Measurements from ENCODE around the gene VAMP5.
"Not testable (repeated sequence)": the region's sequence is repeated elsewhere in the genome, so short reads cannot be mapped to it uniquely, and the experiment has no call there.

VAMP5 gene

DNA sequence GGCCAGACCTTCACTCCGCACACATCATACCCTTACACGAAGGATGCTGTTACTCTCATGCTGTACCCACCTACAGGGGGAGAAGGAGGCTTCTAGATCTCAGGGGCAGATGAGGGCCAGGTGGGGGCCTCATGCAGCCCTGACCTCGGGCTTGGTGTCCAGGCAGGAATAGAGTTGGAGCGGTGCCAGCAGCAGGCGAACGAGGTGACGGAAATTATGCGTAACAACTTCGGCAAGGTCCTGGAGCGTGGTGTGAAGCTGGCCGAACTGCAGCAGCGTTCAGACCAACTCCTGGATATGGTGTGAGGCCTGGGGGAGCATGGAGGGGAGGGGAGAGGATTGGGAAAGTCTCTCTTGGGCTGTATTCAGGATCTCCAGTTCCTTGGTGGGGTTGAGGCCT is 7.3 kb downstream of the VAMP5 start:
- Histone ChIP-seq H3K4me2 (ENCODE audit: low read length) (no peak overlapping the region), H2BK5ac (ENCODE audit: low read depth, low read length, poor library complexity) (no peak overlapping the region), H2AFZ (ENCODE audit: insufficient read depth, low read length, poor library complexity) (no peak overlapping the region), H3K36me3 (ENCODE audit: control insufficient read depth in 1 of 2, insufficient read depth in 2 of 2, low read length in 2 of 2) (peaks cover under 1 to 2% of the 10 kb centered on the region in 2 experiments), H4K12ac (ENCODE audit: low read depth, low read length) (no peak overlapping the region), H3K9ac (ENCODE audit: low read length) (no peak overlapping the region), H3K9me3 (ENCODE audit: insufficient read depth, low read depth, low read length) (no peaks in the 10 kb centered on the region), H3K14ac (ENCODE audit: low read length) (no peak overlapping the region), H3K4me3 (ENCODE audit: low read depth, low read length) (no peak overlapping the region), H3K79me1 (ENCODE audit: low read length) (peaks cover 7% of the 10 kb centered on the region), H3K27ac (ENCODE audit: low read depth, low read length) (no peak overlapping the region), H3K27me3 (ENCODE audit: insufficient read depth, low read length) (no peaks in the 10 kb centered on the region), H2BK120ac (ENCODE audit: insufficient read depth, low read length, poor library complexity) (no peak overlapping the region), H4K8ac (ENCODE audit: low read depth, low read length) (no peak overlapping the region), H3K23ac (ENCODE audit: low read length) (no peak overlapping the region), H3K18ac (ENCODE audit: low read length) (no peak overlapping the region), H2AK5ac (ENCODE audit: low read length) (no peak overlapping the region), H2BK12ac (ENCODE audit: low read length) (no peak overlapping the region), H4K91ac (ENCODE audit: low read depth, low read length) (no peak overlapping the region), H3K79me2 (ENCODE audit: control insufficient read depth, insufficient read depth, low read length, poor library complexity) (peaks cover 5% of the 10 kb centered on the region), H3K4me1 (ENCODE audit: control insufficient read depth in 1 of 2, insufficient read depth in 2 of 2, low read length in 2 of 2) (peaks cover 12 to 19% of the 10 kb centered on the region in 2 experiments), H3K4ac (ENCODE audit: low read depth, low read length) (no peak overlapping the region)
- WGBS (ENCODE audit: extremely low coverage, insufficient coverage, insufficient read length): no CpG with 5 or more reads among the region's 12 CpGs
- no peak for DNase-seq

DNA sequence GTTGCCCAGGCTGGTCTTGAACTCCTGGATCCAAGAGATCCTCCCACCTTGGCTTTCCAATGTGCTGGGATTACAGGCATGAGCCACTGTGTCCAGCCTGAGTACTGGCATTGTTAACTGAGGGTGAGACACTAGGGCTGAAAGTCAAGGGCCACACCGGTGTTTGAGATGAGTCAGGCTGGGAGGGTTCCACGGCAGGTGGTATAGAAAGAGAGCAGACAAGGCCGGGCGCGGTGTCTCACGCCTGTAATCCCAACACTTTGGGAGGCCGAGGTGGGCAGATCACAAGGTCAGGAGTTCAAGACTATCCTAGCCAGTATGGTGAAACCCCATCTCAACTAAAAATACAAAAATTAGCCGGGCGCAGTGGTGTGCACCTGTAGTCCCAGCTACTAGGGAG is 8.1 kb downstream of the VAMP5 start:
- H4K91ac ChIP-seq (ENCODE audit: low read depth, low read length); H2AK5ac ChIP-seq (ENCODE audit: low read length); H4K8ac ChIP-seq (ENCODE audit: low read depth, low read length); H3K36me3 ChIP-seq (ENCODE audit: control insufficient read depth in 1 of 2, insufficient read depth in 2 of 2, low read length in 2 of 2); H3K14ac ChIP-seq (ENCODE audit: low read length); H3K27ac ChIP-seq (ENCODE audit: low read depth, low read length); H3K9me3 ChIP-seq (ENCODE audit: insufficient read depth, low read depth, low read length); H3K4me3 ChIP-seq (ENCODE audit: low read depth, low read length); H2BK120ac ChIP-seq (ENCODE audit: insufficient read depth, low read length, poor library complexity); H2BK5ac ChIP-seq (ENCODE audit: low read depth, low read length, poor library complexity); H3K9ac ChIP-seq (ENCODE audit: low read length); H3K18ac ChIP-seq (ENCODE audit: low read length); H3K4ac ChIP-seq (ENCODE audit: low read depth, low read length); H4K12ac ChIP-seq (ENCODE audit: low read depth, low read length); H3K4me2 ChIP-seq (ENCODE audit: low read length); H3K79me1 ChIP-seq (ENCODE audit: low read length); DNase-seq; H3K27me3 ChIP-seq (ENCODE audit: insufficient read depth, low read length); H2BK12ac ChIP-seq (ENCODE audit: low read length); H2AFZ ChIP-seq (ENCODE audit: insufficient read depth, low read length, poor library complexity); H3K23ac ChIP-seq (ENCODE audit: low read length); H3K79me2 ChIP-seq (ENCODE audit: control insufficient read depth, insufficient read depth, low read length, poor library complexity): not testable (repeated sequence)
- no CpG with 5 or more reads among the region's 9 CpGs for WGBS (ENCODE audit: extremely low coverage, insufficient coverage, insufficient read length)
- peaks cover 12 to 23% of the 10 kb centered on the region in 2 experiments for H3K4me1 ChIP-seq (ENCODE audit: control insufficient read depth in 1 of 2, insufficient read depth in 2 of 2, low read length in 2 of 2)

GRCh38 chr2:85593023-85593422 is 8.8 kb downstream of the VAMP5 start:
- no peak overlapping the region for H4K12ac ChIP-seq (ENCODE audit: low read depth, low read length)
- no peak overlapping the region for H3K18ac ChIP-seq (ENCODE audit: low read length)
- H3K27me3 ChIP-seq (ENCODE audit: insufficient read depth, low read length): no peaks in the 10 kb centered on the region
- no peak overlapping the region for H2BK120ac ChIP-seq (ENCODE audit: insufficient read depth, low read length, poor library complexity)
- no peak overlapping the region for H3K9ac ChIP-seq (ENCODE audit: low read length)
- peak; percentile 79 to 88 for DNase-seq
- H4K8ac ChIP-seq (ENCODE audit: low read depth, low read length): no peak overlapping the region
- no peak overlapping the region for H2BK12ac ChIP-seq (ENCODE audit: low read length)
- H2AFZ ChIP-seq (ENCODE audit: insufficient read depth, low read length, poor library complexity): no peak overlapping the region
- peaks cover 9 to 18% of the 10 kb centered on the region in 2 experiments for H3K4me1 ChIP-seq (ENCODE audit: control insufficient read depth in 1 of 2, insufficient read depth in 2 of 2, low read length in 2 of 2)
- no peak overlapping the region for H3K4me3 ChIP-seq (ENCODE audit: low read depth, low read length)
- H3K79me2 ChIP-seq (ENCODE audit: control insufficient read depth, insufficient read depth, low read length, poor library complexity): peaks cover 5% of the 10 kb centered on the region
- no peak overlapping the region for H2BK5ac ChIP-seq (ENCODE audit: low read depth, low read length, poor library complexity)
- H3K27ac ChIP-seq (ENCODE audit: low read depth, low read length): no peak overlapping the region
- H3K4ac ChIP-seq (ENCODE audit: low read depth, low read length): no peak overlapping the region
- H4K91ac ChIP-seq (ENCODE audit: low read depth, low read length): no peak overlapping the region
- no peaks in the 10 kb centered on the region for H3K9me3 ChIP-seq (ENCODE audit: insufficient read depth, low read depth, low read length)
- H2AK5ac ChIP-seq (ENCODE audit: low read length): no peak overlapping the region
- H3K79me1 ChIP-seq (ENCODE audit: low read length): peaks cover 7% of the 10 kb centered on the region
- H3K14ac ChIP-seq (ENCODE audit: low read length): no peak overlapping the region
- no peak overlapping the region for H3K4me2 ChIP-seq (ENCODE audit: low read length)
- no peak overlapping the region for H3K23ac ChIP-seq (ENCODE audit: low read length)
- H3K36me3 ChIP-seq (ENCODE audit: control insufficient read depth in 1 of 2, insufficient read depth in 2 of 2, low read length in 2 of 2): peaks cover 13 to 14% of the 10 kb centered on the region in 2 experiments
- WGBS (ENCODE audit: extremely low coverage, insufficient coverage, insufficient read length): no CpG with 5 or more reads among the region's 3 CpGs

GRCh38 chr2:85594715-85595300 is 10.6 kb downstream of the VAMP5 start:
- peak overlapping the region; percentile 57 for H3K18ac ChIP-seq (ENCODE audit: low read length)
- peak overlapping the region; percentile 59 for H2BK120ac ChIP-seq (ENCODE audit: insufficient read depth, low read length, poor library complexity)
- peaks cover 7% of the 10 kb centered on the region for H3K79me1 ChIP-seq (ENCODE audit: low read length)
- peak overlapping the region; percentile 41 for H3K14ac ChIP-seq (ENCODE audit: low read length)
- H4K8ac ChIP-seq (ENCODE audit: low read depth, low read length): peak overlapping the region; percentile 86
- H3K4me1 ChIP-seq (ENCODE audit: control insufficient read depth in 1 of 2, insufficient read depth in 2 of 2, low read length in 2 of 2): peaks cover 2 to 11% of the 10 kb centered on the region in 2 experiments
- H3K4me2 ChIP-seq (ENCODE audit: low read length): peak overlapping the region; percentile 80
- no CpG with 5 or more reads among the region's 13 CpGs for WGBS (ENCODE audit: extremely low coverage, insufficient coverage, insufficient read length)
- H3K27ac ChIP-seq (ENCODE audit: low read depth, low read length): peak overlapping the region; percentile 65
- H2BK5ac ChIP-seq (ENCODE audit: low read depth, low read length, poor library complexity): peak overlapping the region; percentile 45
- H3K27me3 ChIP-seq (ENCODE audit: insufficient read depth, low read length): no peaks in the 10 kb centered on the region
- no peak overlapping the region for H2AK5ac ChIP-seq (ENCODE audit: low read length)
- H3K79me2 ChIP-seq (ENCODE audit: control insufficient read depth, insufficient read depth, low read length, poor library complexity): peaks cover 5% of the 10 kb centered on the region
- H4K91ac ChIP-seq (ENCODE audit: low read depth, low read length): peak overlapping the region; percentile 67
- peak overlapping the region; percentile 90 for H2AFZ ChIP-seq (ENCODE audit: insufficient read depth, low read length, poor library complexity)
- H3K4me3 ChIP-seq (ENCODE audit: low read depth, low read length): peak overlapping the region; percentile 97
- no peak for DNase-seq
- H2BK12ac ChIP-seq (ENCODE audit: low read length): no peak overlapping the region
- H3K23ac ChIP-seq (ENCODE audit: low read length): no peak overlapping the region
- H3K4ac ChIP-seq (ENCODE audit: low read depth, low read length): peak overlapping the region; percentile 14
- H3K9ac ChIP-seq (ENCODE audit: low read length): peak overlapping the region; percentile 88
- peak overlapping the region; percentile 10 for H4K12ac ChIP-seq (ENCODE audit: low read depth, low read length)
- H3K9me3 ChIP-seq (ENCODE audit: insufficient read depth, low read depth, low read length): peaks cover under 1% of the 10 kb centered on the region
- H3K36me3 ChIP-seq (ENCODE audit: control insufficient read depth in 1 of 2, insufficient read depth in 2 of 2, low read length in 2 of 2): peaks cover 27 to 28% of the 10 kb centered on the region in 2 experiments
